ENCODE measurements around the gene OBI1. TPM values are rescaled to one million over a fixed set of nuclear protein-coding genes. Genes with fewer than 3 reads are reported as not detected.

The OBI1 gene
- total RNA-seq, 1 donor from 2014 or later = 9.7 TPM

DNA sequence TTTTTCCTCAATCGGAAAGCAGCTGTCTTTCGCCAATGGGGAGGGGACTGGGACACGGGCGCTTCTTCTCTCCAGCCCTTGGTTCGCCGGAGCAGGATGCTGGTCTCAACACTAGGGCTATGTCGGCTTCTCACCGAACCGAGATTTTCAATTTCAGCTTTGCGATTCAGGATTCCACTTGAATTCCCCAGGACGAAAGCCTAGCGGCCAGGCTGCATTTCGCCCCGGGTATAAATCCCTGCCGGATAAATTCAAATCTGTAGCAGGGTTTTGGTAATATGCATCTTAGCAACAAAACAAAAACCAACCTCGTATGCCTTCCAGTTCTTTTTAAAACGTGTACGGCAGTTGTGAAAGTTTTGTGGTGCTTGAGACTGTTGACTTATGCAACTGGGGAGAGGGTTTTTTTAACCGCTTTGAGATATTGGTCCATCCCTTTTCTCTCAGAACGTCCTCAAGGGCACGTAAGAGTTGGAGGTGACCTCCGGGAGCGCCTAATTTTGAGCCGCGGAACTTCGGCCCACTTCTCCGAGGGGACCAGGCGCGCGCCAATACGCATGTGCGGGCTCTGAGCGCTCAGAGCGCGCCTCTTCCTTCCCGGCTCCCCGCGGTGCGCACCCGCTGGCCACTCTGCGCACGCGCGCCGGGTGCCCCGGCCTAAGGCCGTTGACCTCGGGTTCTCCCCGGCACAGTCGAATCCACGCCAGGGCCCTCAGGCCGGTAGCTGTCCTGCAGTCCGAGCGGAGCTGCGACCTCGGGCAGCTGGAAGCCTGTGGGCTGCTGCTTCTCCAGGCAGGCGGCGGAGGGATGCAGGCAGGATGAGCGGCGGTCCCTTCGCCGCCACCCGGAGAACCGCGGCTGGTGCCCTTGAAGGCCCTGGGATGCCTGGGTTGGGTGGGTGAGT is 63.2 kb downstream of the OBI1 start:
- intact Hi-C loops (cut with DNase I) = no loop called here

DNA sequence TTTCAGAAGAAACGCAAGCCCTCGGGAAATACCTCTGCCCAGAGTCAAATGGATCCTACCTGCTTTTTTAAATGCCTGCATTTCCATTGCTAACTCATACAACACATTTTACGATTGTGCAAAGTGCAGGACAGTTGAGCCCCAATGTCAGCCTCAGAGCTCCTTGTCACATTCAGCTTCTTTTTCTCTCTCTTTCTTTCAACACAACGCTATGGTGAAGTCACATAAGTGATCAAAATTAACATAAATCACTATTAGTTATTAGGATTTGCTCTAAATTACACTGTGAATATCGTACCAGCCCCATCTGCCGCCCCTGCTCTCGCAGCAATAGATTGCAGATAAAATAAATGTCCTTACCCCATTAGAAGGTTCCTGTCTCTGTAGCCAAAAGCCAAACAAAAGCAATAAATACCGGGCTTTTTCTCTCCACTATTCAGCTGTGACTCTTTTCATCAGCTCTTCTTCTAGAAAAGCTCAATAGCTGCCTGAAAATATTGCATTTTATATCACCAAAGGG is 64.4 kb downstream of the OBI1 start:
- no peak for DNase-seq (ENCODE audit: low spot score)
- intact Hi-C loops (cut with DNase I) = no loop called here

More for the DNA sequence above, 63.2 kb downstream of the OBI1 start:
- no peak for DNase-seq (ENCODE audit: low spot score)

DNA sequence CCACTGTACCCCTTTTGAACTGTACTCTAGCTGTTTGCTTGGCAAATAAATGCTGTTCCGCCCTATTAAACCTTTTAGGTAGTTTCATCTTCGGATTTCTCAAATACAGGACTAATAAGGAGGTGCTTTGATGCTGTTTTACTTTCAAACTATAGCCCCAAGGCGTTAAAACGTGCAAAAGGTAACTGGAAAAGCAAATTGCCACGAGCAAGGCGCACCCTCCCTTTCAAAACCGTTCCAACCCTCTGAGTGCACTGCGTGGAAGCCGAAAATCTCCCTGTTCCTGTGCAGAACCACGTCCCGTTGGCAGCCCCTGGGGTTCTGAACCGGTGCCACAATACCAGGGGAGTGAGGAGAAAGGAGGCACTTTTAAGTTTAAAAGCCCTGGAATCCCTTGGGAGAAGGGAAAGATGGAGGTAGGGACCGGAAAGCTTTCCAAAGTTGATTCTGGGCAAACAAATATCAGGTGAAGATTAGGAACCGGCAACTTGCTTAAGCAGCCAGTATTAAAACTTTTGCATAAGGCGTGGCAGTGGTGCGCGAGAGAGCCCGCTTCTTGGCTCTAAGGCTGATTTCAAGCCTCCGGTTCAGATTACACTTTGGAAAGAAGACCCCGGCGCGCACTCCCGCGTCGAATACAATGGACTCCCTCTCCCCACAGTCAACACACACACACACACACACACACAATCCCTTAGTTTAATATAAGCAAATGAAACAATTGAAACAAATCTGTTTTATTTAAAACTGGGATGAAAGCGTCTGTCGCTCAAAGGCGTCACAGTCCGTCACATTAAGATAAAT is 65.1 kb downstream of the OBI1 start:
- no peak for DNase-seq (ENCODE audit: low spot score)
- intact Hi-C loops (cut with DNase I) = no loop called here

DNA sequence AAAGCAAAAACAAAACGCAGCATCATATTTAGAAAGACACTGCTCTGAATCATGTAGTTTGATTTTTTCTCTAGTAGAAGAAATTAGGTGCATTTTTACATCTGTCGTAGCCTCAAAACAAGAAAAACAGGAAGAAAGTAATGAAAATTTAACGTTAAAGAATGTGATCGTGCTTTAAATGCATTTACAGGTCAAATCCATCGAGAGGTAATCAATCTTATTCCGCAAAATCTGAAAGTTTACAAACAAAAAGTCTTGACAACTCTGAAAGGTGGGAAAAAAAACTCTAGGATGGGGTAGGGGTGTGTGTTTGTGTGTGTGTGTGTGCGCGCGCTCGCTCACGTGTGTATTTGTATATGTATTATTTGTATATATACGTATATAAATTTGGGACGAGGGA is 65.8 kb downstream of the OBI1 start:
- no peak for DNase-seq (ENCODE audit: low spot score)
- intact Hi-C loops (cut with DNase I) = no loop called here

DNA sequence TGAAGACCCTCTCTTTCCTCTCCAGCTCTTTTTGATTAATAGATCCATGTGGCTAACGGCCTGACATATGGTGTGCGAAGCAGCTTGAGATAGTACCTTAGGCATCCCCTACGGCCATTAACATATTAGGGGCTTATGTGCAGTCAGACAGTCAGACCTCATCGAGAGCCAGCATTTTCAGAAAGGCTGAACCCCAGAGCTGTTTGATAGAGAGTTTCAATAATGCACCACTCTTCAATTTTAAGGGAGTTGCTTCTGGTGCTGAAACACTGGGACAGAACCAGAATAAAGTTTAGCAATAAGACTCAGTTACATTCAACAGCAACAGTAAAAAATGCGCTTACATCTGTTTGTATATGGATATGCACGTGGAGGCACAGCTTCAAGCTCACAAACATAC is 66.4 kb downstream of the OBI1 start:
- intact Hi-C loops (cut with DNase I) = no loop called here
- no peak for DNase-seq (ENCODE audit: low spot score)

DNA sequence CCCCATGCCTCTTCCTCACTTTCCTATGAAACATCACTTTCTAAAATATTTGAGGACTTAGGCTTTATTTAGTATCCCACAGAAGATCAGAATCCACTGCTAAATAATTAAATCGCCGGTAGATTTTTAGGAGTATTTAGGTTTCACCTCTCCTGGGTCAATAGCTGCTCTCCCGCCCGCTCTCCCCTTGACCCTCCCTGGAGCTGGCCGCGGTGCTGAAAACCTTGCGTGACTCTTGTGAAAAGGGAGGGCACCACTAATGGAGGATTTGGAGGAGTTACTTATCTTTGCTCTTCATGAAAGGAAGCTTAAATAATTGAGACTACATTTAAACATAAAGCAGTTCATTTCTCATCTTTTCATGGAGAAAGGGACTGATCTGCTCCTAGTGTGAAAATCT is 69.7 kb downstream of the OBI1 start:
- DNase-seq (ENCODE audit: low spot score) = no peak
- intact Hi-C loops (cut with DNase I) = no loop called here

DNA sequence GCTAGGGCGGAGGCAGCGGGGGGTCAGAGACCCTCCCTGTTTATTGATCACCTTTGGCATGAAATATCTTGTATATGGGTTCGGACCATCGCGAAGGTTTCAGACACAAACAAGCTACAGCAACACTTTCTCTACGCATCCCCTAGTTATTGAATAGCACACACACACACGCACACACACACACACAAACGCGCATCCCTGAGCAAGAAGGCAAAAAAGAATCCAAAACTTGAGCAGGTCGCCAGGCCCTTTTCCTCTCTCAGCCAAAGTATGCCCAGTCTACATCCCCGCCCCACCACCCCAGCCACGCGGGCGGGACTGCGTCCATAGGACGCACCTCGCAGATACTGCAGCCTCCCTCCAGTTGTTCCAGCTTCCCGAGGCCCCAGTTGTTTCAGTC is 71.6 kb downstream of the OBI1 start:
- no peak for DNase-seq (ENCODE audit: low spot score)
- intact Hi-C loops (cut with DNase I) = no loop called here

DNA sequence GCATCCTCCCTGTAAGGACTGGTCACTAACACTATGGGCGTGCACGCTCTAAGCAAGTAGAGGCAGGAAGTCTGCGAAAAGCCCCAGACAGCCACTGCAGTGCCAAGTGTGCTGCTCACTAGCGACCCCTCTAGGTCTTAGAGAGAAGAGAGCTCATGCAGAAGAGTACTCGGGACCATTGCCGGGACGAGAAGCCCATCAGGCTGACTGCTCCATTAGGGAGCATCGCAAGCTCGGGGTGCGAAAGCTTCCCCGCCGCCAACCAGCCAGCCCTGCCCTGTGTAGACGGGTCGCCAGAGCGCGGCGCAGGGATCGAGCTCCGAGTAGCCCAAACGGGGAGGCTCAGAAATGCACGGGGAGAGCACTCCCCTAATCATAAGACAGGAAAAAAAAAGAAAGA is 72.2 kb downstream of the OBI1 start:
- DNase-seq (ENCODE audit: low spot score) = no peak
- intact Hi-C loops (cut with DNase I) = no loop called here

DNA sequence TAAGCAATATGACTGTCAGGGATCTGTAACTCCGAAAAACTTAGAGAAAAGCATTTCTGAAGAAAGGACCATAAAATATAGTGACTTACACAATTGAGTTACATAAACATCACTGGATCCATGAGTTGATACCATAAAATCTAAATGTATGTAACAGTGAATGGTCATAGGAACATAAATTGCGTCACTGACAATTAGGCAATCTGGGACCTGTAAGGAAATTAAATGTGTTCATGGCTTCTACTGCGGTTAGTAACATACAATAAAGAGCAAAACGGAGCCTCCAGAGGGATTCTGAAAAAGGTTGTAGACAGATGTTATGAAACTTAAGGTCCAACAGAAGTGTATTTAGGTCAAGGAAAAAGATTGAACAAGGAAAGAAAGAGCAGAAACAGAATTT is 82.7 kb downstream of the OBI1 start:
- DNase-seq (ENCODE audit: low spot score) = no peak
- intact Hi-C loops (cut with DNase I) = no loop called here

DNA sequence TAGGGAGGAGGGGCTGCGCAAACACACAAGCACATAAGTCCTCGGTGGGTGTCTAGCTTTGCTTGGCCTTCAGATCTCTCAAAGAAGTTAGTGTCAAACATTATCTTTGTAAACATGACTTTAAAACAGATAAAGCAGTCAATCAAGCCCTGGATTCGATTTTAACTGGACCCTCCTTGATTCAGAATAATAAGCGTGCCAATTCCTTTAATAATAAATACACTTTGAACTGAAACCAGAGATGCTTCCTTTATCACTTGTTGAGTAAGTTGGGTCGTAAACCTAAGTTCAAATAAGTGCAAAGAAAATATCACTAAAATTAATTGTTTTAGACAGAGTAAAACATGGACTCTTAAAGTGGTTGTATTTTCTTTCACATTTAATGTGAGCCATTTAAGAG is 86.5 kb downstream of the OBI1 start:
- DNase-seq (ENCODE audit: low spot score) = no peak
- intact Hi-C loops (cut with DNase I) = no loop called here

DNA sequence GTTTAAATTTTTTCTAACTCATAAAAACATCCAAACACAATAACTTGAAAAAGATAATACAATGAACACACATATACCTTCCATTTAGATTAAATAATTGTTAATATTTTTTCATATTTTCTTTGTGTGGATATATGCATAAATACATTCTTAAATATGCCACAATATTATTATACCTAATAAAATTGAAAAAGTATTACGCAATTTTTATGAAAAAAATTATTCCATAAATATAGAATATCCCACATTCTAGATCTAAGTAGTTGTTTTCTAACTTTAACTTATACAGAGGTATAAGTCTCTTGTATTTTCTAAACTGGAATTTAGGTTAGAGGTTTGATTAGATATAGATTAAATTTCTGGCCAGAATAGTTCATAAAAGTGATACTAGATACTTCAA is 89.9 kb downstream of the OBI1 start:
- DNase-seq (ENCODE audit: low spot score) = no peak
- intact Hi-C loops (cut with DNase I) = no loop called here

DNA sequence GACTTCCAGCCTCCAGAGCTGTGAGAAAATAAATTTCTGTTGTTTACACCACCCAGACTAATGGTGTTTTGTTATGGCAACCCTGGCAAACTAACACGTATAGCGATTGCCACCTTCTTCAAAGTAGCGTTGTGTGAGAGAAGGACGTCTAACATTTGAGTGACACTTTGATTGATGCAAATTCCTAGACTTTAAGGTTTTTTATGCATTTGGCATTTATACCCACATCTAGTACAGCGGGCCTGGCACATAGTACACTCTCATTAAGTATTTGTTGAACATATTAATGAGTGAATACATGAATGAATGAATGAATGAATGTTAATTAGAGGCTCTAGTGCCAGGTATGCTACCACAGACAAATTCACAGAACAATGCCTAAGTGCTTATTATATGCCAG is 92.3 kb downstream of the OBI1 start:
- DNase-seq (ENCODE audit: low spot score) = no peak
- intact Hi-C loops (cut with DNase I) = no loop called here

Other genes starting within 250 kb of the OBI1 start
- 0.11 TPM for gene POU4F1, start 55.6 kb downstream of the OBI1 start, total RNA-seq

Data from cardiac septum (tissue), 1 donor.